ENCODE results near the gene CA12.

The CA12 gene

GRCh38 chr15:63374686-63375520 lies 6.7 kb downstream of the CA12 start:
- DNase-seq = peak; percentile 77

- no peak for DNase-seq
These were observed 7.6 kb downstream of the CA12 start for GRCh38 chr15:63373866-63374548.

GRCh38 chr15:63373330-63373729 lies 8.3 kb downstream of the CA12 start:
- DNase-seq = no peak

DNA sequence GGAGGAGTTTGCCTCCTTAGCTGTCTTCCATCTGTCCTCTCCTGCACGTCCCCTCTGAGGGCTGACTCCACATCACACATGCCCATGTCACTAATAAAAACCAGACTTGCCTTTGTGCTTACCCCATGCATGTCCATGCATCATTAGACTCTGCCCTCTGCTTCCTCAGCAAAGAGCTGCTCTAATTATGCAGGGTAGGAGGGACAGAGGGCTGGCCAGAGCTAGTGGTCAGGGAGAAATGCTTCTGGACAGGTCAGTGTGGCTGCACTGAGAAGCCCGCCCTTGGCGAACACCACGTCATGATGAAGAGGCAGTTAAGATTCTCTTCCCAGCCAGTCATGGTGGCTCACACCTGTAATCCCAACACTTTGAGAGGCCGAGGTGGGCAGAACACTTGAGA lies 8.9 kb downstream of the CA12 start:
- peak; percentile 73 for DNase-seq

- DNase-seq = peak; percentile 98
These were observed 9.5 kb downstream of the CA12 start for GRCh38 chr15:63372018-63372705.

GRCh38 chr15:63371297-63371918 lies 10.2 kb downstream of the CA12 start:
- peak; percentile 66 for DNase-seq

- no peak for DNase-seq
These were observed 10.9 kb downstream of the CA12 start for GRCh38 chr15:63370764-63371163.

GRCh38 chr15:63369781-63370180 lies 11.9 kb downstream of the CA12 start:
- peak; percentile 71 for DNase-seq

DNA sequence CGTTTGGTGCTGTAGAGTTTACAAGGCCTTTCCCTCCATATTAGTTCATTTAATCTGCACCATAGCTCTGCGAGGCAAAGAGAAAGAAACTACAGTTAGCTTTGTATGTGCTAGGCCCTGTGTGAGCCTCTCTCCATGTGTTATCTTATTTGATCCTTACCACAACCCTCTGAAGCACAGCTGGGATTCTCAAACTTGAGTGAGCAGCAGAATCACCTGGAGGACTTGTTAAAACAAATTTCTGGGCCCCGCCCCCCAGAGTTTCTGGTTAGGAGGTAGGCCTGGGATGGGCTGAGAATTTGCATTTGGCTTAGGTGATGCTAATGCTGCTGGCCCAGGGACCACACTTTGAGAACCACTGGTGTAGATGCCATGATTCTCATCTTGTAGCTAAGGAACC lies 12.3 kb downstream of the CA12 start:
- no peak for DNase-seq

DNA sequence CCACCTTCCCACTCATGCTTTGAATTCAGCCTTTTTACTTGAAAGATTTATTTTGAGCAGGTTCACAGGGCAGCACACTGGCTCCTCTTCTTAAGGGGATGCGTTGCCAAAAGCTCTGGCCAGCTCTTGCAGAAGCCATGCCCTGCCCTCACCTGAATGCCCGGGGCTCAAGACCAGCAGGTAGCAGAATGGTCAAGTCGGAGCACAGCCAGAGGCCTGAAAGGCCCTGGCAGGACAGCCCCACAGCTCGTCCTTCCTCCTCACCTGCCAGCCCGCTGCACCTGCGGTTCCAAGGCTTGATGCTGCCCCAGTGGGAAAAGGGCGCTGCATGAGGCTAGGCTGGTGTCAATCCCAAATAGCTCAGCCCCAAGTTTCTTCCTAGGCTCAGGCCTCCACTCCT lies 13.1 kb downstream of the CA12 start:
- DNase-seq = no peak

DNA sequence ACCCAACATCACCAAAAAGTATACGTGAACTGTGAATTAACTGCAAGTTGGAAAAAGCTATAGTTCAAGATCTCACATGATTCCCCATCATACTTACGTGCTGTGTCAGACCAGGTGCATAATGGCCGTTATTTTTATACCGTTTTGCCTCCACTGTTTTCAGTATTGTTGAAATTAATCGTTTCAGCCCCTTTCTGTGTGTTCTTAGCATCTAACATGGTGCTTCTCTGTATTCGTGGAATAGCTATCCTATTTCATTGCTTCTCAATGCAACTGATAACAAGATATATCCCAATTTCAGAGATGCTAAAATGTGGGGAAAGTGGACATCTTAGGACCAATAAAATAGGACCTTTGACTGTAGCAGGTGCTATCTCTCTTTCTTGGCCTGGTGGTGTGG lies 13.7 kb downstream of the CA12 start:
- DNase-seq = no peak

DNA sequence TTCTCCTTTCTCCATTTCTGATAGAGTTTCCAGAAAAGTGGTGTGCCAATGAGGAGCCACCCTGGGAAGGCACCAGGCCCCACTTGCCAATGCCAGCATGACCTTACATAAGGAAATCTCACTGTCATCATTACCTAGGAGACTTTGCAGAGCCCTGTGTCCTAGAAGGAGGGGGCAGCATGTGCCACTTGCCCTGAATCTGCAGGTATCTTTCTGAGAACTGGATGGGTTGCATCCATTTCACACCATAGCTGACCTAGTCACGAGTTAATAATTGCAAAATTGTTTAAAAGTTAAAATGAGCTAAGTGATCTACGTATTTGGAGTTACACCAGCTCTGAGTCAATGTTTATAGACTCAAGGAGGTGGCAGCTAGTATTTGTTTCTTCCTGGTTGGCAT lies 14.3 kb downstream of the CA12 start:
- DNase-seq = no peak

- peak; percentile 86 for DNase-seq
These were observed 15.2 kb downstream of the CA12 start for GRCh38 chr15:63366451-63366850.

GRCh38 chr15:63365273-63365680 lies 16.4 kb downstream of the CA12 start:
- no peak for DNase-seq

DNA sequence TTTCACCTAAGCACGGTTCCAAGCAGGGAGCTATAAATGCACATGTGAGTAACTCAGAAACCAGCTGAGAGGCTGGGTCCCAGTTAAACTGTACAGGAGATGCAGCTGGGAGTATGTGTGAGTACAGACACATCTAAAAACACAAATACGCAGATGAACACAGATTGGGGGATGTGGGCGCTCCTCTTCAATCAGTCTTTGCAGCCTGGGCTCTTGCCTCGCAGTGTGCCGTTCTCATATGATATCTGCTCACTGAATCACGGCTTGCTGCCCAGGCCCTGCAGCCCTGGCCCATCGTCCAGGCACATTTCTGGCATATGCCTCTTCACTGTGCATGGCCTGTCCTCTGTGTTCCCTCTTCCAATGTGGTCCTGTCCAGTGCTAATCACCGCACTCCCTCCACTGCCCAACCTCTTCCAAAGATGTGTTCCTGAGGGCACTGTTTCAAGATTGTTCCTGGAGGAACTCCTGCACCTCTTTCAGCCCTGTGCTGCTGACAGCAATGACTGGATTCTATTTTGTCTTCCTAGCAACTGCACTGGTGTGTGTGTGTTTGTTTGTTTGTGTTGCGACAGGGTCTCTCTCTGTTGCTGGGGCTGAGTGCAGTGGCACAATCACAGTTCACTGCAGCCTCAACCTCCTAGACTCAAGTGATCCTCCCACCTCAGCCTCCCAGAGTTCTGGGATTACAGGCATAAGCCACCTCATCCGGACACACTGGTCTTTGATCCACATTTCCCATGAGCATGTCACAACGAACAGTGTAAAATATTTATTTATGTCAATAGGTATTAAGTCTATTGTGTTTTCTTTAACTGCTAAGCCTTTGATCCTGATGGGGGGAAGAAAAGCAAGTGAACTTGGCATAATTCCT lies 17.0 kb downstream of the CA12 start:
- no peak for DNase-seq

GRCh38 chr15:63363292-63363691 lies 18.4 kb downstream of the CA12 start:
- no peak for DNase-seq

DNA sequence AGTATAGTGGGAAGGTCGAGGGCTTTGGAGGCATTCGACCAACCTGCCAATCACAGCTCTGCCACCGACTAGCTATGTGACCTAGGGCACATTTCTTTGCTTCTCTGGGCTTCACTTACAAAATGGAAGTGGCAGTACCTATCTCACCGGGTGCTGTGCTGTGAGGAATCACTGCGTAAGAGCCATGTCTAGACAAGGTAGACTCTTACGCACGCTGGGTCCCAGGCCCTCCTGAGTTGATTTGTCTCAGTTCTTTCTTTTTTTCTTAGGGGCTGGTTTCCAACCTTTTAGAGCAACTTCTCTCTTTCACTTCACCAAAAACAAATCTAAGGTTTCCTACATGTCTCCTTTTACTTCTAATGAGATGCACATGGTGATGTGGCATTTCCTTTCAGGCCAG lies 18.8 kb downstream of the CA12 start:
- DNase-seq = no peak

GRCh38 chr15:63362196-63362595 lies 19.4 kb downstream of the CA12 start:
- no peak for DNase-seq

- no peak for DNase-seq
These were observed 21.5 kb downstream of the CA12 start for GRCh38 chr15:63360170-63360569.

- DNase-seq = no peak
These were observed 23.2 kb downstream of the CA12 start for GRCh38 chr15:63358241-63359029.

DNA sequence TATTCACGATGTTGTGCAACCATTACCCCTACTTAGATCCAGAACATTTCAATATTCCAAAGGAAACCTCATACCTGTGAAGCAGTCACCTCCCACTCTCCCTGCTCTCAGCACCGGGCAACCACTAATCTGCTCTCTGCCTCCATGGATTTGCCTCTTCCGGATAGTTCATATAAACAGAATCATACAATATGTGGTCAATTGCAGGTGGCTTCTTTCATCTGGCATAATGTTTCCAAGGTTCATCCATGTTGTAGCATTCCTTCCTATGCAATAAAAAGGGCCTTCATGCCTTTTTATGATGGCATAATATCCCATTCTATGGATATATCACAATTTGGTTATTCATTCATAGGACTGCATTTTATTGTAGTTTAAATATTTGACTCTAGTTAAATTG lies 23.9 kb downstream of the CA12 start:
- DNase-seq = no peak
